K562 (cell line): Measurements from ENCODE around the gene BLVRA. TPM values are rescaled to one million over a fixed set of nuclear protein-coding genes. Genes with fewer than 3 reads are reported as not detected.

Source experiments
- CBFA2T2 ChIP-seq: fragments of 450-650 bp; conservative IDR thresholded peaks from 2 replicates; pipeline ENCODE4 v1.6.1; 2017; ENCODE audit warnings: mild to moderate bottlenecking
- DIDO1 ChIP-seq: fragments of 450-650 bp; IDR thresholded peaks from 2 replicates; pipeline ENCODE4 v1.6.1; 2016; ENCODE audit warnings: low read depth, missing biosample characterization, missing genetic modification characterization
- GATAD2A ChIP-seq: fragments of 450-650 bp; IDR thresholded peaks from 2 replicates; pipeline ENCODE4 v1.6.1; 2017
- HMG20B ChIP-seq: fragments of 250-450 bp; sonication (Bioruptor Pico); IDR thresholded peaks from 2 replicates; pipeline ENCODE4 v1.5.0; 2021; ENCODE audit warnings: mild to moderate bottlenecking
- ILF3 ChIP-seq: fragments of 450-650 bp; IDR thresholded peaks from 2 replicates; pipeline ENCODE4 v1.6.1; 2018; ENCODE audit warnings: antibody characterized with exemption, mild to moderate bottlenecking, moderate library complexity, borderline replicate concordance
- NFIX ChIP-seq: fragments of 250-450 bp; sonication (Bioruptor Pico); IDR thresholded peaks from 2 replicates; pipeline ENCODE4 v1.4.0; 2020; ENCODE audit warnings: low read depth, mild to moderate bottlenecking, moderate library complexity
- NONO ChIP-seq, 2 experiments: fragments of 200-400 bp in 1 of 2; fragments of 450-650 bp in 1 of 2; formaldehyde crosslinking in 1 of 2; IDR thresholded peaks; 2 replicates each; pipeline ENCODE4 v1.6.1; 2017; ENCODE audit warnings: low read depth in 2 of 2, mild to moderate bottlenecking in 2 of 2, moderate library complexity in 2 of 2, low read length in 1 of 2
- NR1H2 ChIP-seq: sonication (generic); formaldehyde crosslinking; IDR thresholded peaks from 2 replicates; pipeline ENCODE4 v1.4.0; 2020; ENCODE audit warnings: mild to moderate bottlenecking, missing genetic modification reagents
- PYGO2 ChIP-seq: fragments of 450-650 bp; IDR thresholded peaks from 2 replicates; pipeline ENCODE4 v1.6.1; 2016; ENCODE audit warnings: mild to moderate bottlenecking, missing genetic modification characterization, moderate library complexity, missing compliant biosample characterization
- RFX7 ChIP-seq: fragments of 250-450 bp; sonication (Bioruptor Pico); IDR thresholded peaks from 2 replicates; pipeline ENCODE4 v1.5.1; 2021; ENCODE audit warnings: mild to moderate bottlenecking
- RUNX1 ChIP-seq: sonication (generic); IDR thresholded peaks from 2 replicates; pipeline ENCODE4 v1.6.1; 2016; ENCODE audit warnings: antibody characterized with exemption, low read depth
- SIX5 ChIP-seq, 2 experiments: IDR thresholded peaks; 2 replicates each; pipeline ENCODE4 v1.6.1; 2011; ENCODE audit warnings: low read length in 2 of 2, borderline replicate concordance in 1 of 2, low read depth in 1 of 2, mild to moderate bottlenecking in 1 of 2, moderate library complexity in 1 of 2; ENCODE audit not compliant: insufficient read depth in 1 of 2
- SRSF3 ChIP-seq: fragments of 200-400 bp; formaldehyde crosslinking; IDR thresholded peaks from 2 replicates; pipeline ENCODE4 v1.6.1; 2016; ENCODE audit warnings: mild to moderate bottlenecking, low read length, moderate library complexity; ENCODE audit not compliant: insufficient read depth
- TFE3 ChIP-seq: fragments of 450-650 bp; formaldehyde crosslinking; IDR thresholded peaks from 2 replicates; pipeline ENCODE4 v1.4.0; 2020; ENCODE audit warnings: mild to moderate bottlenecking, mixed read lengths
- YBX1 ChIP-seq: fragments of 450-650 bp; IDR thresholded peaks from 2 replicates; pipeline ENCODE4 v1.7.1; 2016; ENCODE audit warnings: mild to moderate bottlenecking
- YY1 ChIP-seq, 3 experiments: IDR thresholded peaks; 2 replicates each; pipeline ENCODE4 v1.6.1; 2011; ENCODE audit warnings: low read length in 2 of 3, mild to moderate bottlenecking in 2 of 3, moderate library complexity in 2 of 3, borderline replicate concordance in 1 of 3, control low read depth in 1 of 3, low read depth in 1 of 3; ENCODE audit not compliant: insufficient read depth in 3 of 3, insufficient replicate concordance in 2 of 3, control insufficient read depth in 1 of 3, insufficient read length in 1 of 3; ENCODE audit errors: extremely low read depth in 1 of 3
- ZBTB17 ChIP-seq: fragments of 450-650 bp; formaldehyde crosslinking; IDR thresholded peaks from 2 replicates; pipeline ENCODE4 v1.4.0; 2020; ENCODE audit warnings: mild to moderate bottlenecking
- ZNF274 ChIP-seq: IDR thresholded peaks from 2 replicates; pipeline ENCODE4 v1.6.1; 2011; ENCODE audit warnings: low read depth, mild to moderate bottlenecking, low read length, moderate library complexity, borderline replicate concordance
- polyA plus RNA-seq, 8 experiments: library from polyadenylated mRNA; depleted of rRNA in 4 of 8; stranded (reverse) in 5 of 8; unstranded in 3 of 8; fragments of >200 nt; fragmentation: Nextera tagmentation in 2 of 8; fragmentation: Illumina TruSeq in 1 of 8; extraction: Ambion mirVana in 2 of 8; extraction: Trizol in 1 of 8; gene quantifications; 2 replicates each; pipeline versions ENCODE4 v1.2.1 to v1.2.3, GENCODE V29; 2011 to 2014; ENCODE audit warnings: inconsistent platforms in 1 of 8, missing spikeins in 1 of 8
- total RNA-seq, 7 experiments: library from RNA; depleted of rRNA in 6 of 7; stranded (reverse); fragments of >200 nt in 6 of 7; fragmentation: Illumina TruSeq in 2 of 7; extraction: Trizol in 2 of 7; gene quantifications; 2 replicates each; pipeline versions ENCODE4 v1.2.1 to v1.2.3, GENCODE V29; 2011 to 2021; ENCODE audit warnings: low replicate concordance in 1 of 7
- TF ChIP-seq, protein P1 (sequence below): fragments of 150-350 bp; IDR thresholded peaks from 2 replicates; pipeline ENCODE4 v1.6.1; 2014; ENCODE audit warnings: low read depth, mild to moderate bottlenecking, low read length, borderline replicate concordance
- TF ChIP-seq, protein P2 (sequence below): fragments of 450-650 bp; IDR thresholded peaks from 2 replicates; pipeline ENCODE4 v1.6.1; 2016; ENCODE audit warnings: low read depth, mild to moderate bottlenecking, moderate library complexity

Gene BLVRA
- total and polyA plus RNA-seq, 9 of the 15 experiments (the other 6 are each of a cell fraction or from before 2014, with no cell fraction given) = 48.5 to 147 (median 61.5) TPM

DNA sequence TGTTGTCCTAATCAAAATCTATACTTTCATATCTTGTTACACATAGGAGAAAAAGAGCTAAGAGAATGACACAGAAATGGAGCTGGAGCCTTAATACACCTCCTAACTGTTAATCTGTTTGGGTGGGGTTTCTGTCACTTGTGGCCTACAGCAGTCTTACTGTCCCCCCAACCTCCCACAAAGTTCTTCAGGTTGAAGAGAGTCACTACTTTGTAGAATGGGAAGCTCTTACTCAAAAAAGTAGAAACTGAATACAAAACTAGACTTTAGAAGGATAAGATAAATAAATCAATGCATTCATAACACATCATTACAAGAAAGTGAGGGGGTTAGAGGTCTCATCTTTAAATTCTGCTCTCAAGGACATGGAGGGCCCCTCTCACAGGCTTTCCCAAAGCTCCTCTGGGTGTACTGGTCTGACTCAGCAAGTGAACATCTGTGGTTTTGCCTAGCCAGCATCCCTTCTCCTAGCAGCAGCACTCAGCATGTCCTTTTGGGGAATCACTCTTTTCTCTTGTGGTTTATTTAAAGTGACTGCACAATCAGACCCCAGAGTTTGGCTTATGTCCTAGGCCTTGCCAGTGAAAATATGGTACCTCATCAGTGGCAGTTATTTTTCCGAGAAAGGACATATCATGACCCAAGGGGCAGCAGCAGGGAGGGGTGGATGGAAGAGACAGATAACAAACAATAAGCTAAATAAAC, 2.0 kb upstream of the BLVRA start (continued):
- TF ChIP-seq, protein P1, sequence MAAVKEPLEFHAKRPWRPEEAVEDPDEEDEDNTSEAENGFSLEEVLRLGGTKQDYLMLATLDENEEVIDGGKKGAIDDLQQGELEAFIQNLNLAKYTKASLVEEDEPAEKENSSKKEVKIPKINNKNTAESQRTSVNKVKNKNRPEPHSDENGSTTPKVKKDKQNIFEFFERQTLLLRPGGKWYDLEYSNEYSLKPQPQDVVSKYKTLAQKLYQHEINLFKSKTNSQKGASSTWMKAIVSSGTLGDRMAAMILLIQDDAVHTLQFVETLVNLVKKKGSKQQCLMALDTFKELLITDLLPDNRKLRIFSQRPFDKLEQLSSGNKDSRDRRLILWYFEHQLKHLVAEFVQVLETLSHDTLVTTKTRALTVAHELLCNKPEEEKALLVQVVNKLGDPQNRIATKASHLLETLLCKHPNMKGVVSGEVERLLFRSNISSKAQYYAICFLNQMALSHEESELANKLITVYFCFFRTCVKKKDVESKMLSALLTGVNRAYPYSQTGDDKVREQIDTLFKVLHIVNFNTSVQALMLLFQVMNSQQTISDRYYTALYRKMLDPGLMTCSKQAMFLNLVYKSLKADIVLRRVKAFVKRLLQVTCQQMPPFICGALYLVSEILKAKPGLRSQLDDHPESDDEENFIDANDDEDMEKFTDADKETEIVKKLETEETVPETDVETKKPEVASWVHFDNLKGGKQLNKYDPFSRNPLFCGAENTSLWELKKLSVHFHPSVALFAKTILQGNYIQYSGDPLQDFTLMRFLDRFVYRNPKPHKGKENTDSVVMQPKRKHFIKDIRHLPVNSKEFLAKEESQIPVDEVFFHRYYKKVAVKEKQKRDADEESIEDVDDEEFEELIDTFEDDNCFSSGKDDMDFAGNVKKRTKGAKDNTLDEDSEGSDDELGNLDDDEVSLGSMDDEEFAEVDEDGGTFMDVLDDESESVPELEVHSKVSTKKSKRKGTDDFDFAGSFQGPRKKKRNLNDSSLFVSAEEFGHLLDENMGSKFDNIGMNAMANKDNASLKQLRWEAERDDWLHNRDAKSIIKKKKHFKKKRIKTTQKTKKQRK = no peak
- TF ChIP-seq SRSF3 (no peak), YBX1 (no peak), HMG20B (CRISPR knock-in tag) (no peak), YY1 (IDR thresholded peaks at IDR 0.05; ENCODE audit: borderline replicate concordance in 1 of 3, control insufficient read depth in 1 of 3, extremely low read depth in 1 of 3, insufficient read depth in 3 of 3, insufficient read length in 1 of 3, insufficient replicate concordance in 2 of 3, low read depth in 1 of 3, low read length in 2 of 3) (no peak), TFE3 (CRISPR knock-in tag) (no peak), NR1H2 (CRISPR knock-in tag) (no peak), NFIX (CRISPR knock-in tag) (no peak), ILF3 (no peak), GATAD2A (peak; percentile 28; the same call in 1 of the 2 replicates), CBFA2T2 (peak; percentile 55), ZBTB17 (CRISPR knock-in tag) (no peak), ZNF274 (no peak), PYGO2 (tag) (no peak), RFX7 (CRISPR knock-in tag) (no peak), NONO (IDR thresholded peaks at IDR 0.05; ENCODE audit: low read depth in 2 of 2, low read length in 1 of 2) (no peak), RUNX1 (no peak), DIDO1 (tag) (no peak), SIX5 (IDR thresholded peaks at IDR 0.05; ENCODE audit: borderline replicate concordance in 1 of 2, insufficient read depth in 1 of 2, low read depth in 1 of 2, low read length in 2 of 2) (no peak)
- TF ChIP-seq, protein P2, sequence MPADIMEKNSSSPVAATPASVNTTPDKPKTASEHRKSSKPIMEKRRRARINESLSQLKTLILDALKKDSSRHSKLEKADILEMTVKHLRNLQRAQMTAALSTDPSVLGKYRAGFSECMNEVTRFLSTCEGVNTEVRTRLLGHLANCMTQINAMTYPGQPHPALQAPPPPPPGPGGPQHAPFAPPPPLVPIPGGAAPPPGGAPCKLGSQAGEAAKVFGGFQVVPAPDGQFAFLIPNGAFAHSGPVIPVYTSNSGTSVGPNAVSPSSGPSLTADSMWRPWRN = no peak
